Measurements from ENCODE around the gene MCOLN2. TPM values are rescaled to one million over a fixed set of nuclear protein-coding genes. Genes with fewer than 3 reads are reported as not detected.

The MCOLN2 gene
- total and polyA plus RNA-seq, 2 of the 13 experiments (the other 11 are each of a cell fraction or from before 2014, with no cell fraction given), result not detected

GRCh38 chr1:84940481-84940880, 56.4 kb downstream of the MCOLN2 start (continued):
- TF ChIP-seq ATF2 (CRISPR knock-in tag; IDR thresholded peaks at IDR 0.05) (no peak), ZNF619 (CRISPR knock-in tag; IDR thresholded peaks at IDR 0.05) (no peak), STAG1 (CRISPR knock-in tag; IDR thresholded peaks at IDR 0.05) (no peak)

GRCh38 chr1:84939761-84940160, 57.2 kb downstream of the MCOLN2 start:
- Histone ChIP-seq H3K4me3 (replicated peaks in 1 of 3; ENCODE audit: insufficient read depth in 1 of 3, low read depth in 2 of 3, low read length in 3 of 3) (no peak overlapping the region), H3K27me3 (ENCODE audit: control insufficient read depth in 1 of 2, insufficient read depth in 2 of 2, low read length in 2 of 2) (peaks cover 0 to 25% of the 10 kb centered on the region in 2 experiments; a peak in 2 of 5 replicates), H4K20me1 (ENCODE audit: insufficient read depth, low read length) (no peaks in the 10 kb centered on the region), H3K36me3 (replicated peaks in 1 of 2; ENCODE audit: control insufficient read depth in 1 of 2, insufficient read depth in 2 of 2, low read length in 2 of 2) (no peaks in the 10 kb centered on the region), H3K79me2 (ENCODE audit: insufficient read depth, low read length) (no peaks in the 10 kb centered on the region), H3K27ac (ENCODE audit: extremely low read length, insufficient read depth, low read length) (no peak overlapping the region), H3K4me1 (ENCODE audit: insufficient read depth, low read length) (no peaks in the 10 kb centered on the region), H3K4me2 (ENCODE audit: low read depth, low read length) (no peak overlapping the region), H3K9ac (ENCODE audit: insufficient read depth, low read depth, low read length) (no peak overlapping the region), H3K9me3 (ENCODE audit: low read length) (no peaks in the 10 kb centered on the region), H2AFZ (ENCODE audit: low read length) (no peak overlapping the region)
- no peak for TF ChIP-seq MIER3 (CRISPR knock-in tag; IDR thresholded peaks at IDR 0.05; ENCODE audit: borderline replicate concordance)
- no peak for TF ChIP-seq ZNF501 (CRISPR knock-in tag; IDR thresholded peaks at IDR 0.05)
- no peak for TF ChIP-seq TOE1 (CRISPR knock-in tag; IDR thresholded peaks at IDR 0.05)
- no peak for TF ChIP-seq SRSF4 (IDR thresholded peaks at IDR 0.05; ENCODE audit: low read depth, low read length, poor library complexity, severe bottlenecking)
- no peak for TF ChIP-seq SOX13 (IDR thresholded peaks at IDR 0.05)
- no peak for TF ChIP-seq SOX13 (CRISPR knock-in tag; conservative IDR thresholded peaks at IDR 0.05 in 1 of 2, IDR thresholded peaks at IDR 0.05 in 1 of 2)
- TF ChIP-seq BRD4 (CRISPR knock-in tag; IDR thresholded peaks at IDR 0.05), result no peak
- TF ChIP-seq HOMEZ (CRISPR knock-in tag; IDR thresholded peaks at IDR 0.05; ENCODE audit: low read depth), result no peak
- no peak for TF ChIP-seq ZBTB46 (CRISPR knock-in tag; IDR thresholded peaks at IDR 0.05; ENCODE audit: borderline replicate concordance)
- TF ChIP-seq ZBTB7A (CRISPR knock-in tag; IDR thresholded peaks at IDR 0.05), result no peak
- TF ChIP-seq TEF (CRISPR knock-in tag; IDR thresholded peaks at IDR 0.05), result no peak
- no peak for ATAC-seq
- ChIA-PET CTCF (ENCODE audit: low intra/inter-chr PET ratio, low total read pairs) (no interaction called here), POLR2A (no interaction called here)
- FAIRE-seq, result no peak
- no TSS peak for BruUV-seq (replicated peaks)
- no peak for DNase-seq (ENCODE audit: low spot score)
- intact Hi-C loops (cut with micrococcal nuclease; ENCODE audit: unreplicated experiment), result loop anchor here (5.0 to 10.0 kb wide), 2 partner anchors 165 to 167 kb away; no protein-coding TSS in a partner anchor
- 56% methylated on average over 11 of the region's 11 CpGs for WGBS (ENCODE audit: low lambda C conversion rate)
- in situ Hi-C loops (cut with HindIII; ENCODE audit: extremely low pct_ligation_motif_present, low pct_unique_long_range_greater_than_20kb), result loop anchor here (5.0 to 10.0 kb wide), 2 partner anchors 165 to 318 kb away; partner anchors contain the start of gene C1orf52

All from HepG2 (cell line).